ENCODE measurements around the gene NFKBIA.
"Not testable (repeated sequence)": the region's sequence is repeated elsewhere in the genome, so short reads cannot be mapped to it uniquely, and the experiment has no call there.

NFKBIA gene

DNA sequence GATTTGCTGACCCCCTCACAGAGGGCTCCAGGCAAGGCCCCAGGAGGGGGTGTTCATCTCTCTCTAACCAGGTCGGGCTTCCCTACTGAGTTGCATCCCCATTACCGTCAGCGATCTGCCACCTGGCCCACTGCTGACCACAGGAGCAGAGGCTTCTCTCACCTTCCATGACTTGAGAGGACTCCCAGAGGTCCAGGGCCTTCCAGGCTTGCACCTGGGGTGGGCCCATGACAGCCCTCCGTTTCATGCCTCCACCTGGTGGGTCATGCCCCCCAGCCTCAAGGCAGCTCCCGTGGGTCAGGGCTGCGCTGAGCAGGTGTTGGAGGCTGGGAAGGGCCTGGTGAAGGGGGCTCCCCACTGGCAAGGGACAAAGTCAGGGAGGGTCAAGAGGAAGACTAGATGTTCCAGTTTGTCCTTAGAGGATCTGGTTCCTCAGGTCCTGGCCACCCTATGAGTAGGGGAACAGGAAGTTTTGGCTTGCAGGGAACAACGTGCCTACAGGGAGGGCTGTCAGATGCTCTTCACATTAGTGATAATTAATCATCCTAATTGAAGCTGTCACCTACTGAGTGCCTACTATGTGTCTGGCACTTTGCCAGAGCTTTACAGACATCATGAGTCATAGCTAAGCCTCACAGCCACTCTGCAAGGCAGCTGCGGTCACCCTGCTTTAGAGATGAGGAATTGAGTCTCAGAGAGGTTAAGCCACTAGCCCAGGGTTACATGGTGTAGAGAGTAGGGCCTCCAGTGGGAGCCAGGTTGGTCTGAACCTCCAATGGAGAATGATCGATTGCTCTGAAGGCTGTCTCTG lies 13.8 kb downstream of the NFKBIA start:
- DNase-seq (ENCODE audit: low spot score): no peak

DNA sequence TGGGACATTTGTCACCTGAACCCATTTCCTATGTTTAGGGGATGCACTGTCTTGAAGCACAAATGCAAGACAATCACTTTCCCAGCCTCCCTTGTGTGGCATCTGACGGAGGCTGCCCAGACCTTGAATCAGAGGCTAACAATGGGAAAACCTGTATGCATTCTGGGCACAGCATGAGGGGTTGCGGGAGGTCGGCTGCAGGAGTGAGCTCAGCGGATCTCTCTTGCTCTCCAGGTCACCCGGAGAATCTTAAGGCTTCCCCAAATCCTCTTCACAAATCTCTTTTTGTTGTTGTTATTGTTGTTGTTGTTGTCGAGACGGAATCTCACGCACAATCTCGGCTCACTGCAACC lies 15.3 kb downstream of the NFKBIA start:
- no peak for DNase-seq (ENCODE audit: low spot score)

DNA sequence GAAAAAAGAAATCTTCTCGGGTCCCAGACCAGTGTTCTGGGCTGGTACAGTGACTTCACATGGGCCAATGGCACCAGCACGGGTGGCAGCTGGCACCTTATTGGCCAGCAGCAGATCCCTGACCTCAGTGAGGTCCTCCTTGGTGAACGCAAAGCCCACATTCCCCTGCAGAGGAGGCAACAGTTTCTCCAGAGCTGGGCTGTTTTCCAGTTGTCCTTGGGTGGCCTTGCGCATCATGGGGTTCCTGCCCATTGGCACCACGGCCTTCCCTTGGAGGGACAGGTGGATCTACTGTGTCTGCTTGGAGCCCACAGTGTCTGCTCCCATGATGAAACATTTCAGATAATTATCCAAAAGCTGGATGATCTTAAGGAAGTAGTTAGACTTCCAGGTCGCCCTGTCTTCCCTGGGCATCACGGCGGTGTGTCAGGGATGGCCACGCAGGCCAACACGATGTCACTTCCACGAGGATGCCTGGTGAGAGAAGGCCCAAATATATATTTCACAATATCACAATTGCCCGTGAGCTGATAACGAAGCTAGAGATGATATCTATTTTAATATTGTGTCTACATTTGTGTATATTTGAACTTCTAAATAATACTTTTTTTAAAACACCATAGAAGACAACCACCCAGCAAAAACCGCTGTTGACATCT lies 15.8 kb downstream of the NFKBIA start:
- DNase-seq (ENCODE audit: low spot score): no peak

DNA sequence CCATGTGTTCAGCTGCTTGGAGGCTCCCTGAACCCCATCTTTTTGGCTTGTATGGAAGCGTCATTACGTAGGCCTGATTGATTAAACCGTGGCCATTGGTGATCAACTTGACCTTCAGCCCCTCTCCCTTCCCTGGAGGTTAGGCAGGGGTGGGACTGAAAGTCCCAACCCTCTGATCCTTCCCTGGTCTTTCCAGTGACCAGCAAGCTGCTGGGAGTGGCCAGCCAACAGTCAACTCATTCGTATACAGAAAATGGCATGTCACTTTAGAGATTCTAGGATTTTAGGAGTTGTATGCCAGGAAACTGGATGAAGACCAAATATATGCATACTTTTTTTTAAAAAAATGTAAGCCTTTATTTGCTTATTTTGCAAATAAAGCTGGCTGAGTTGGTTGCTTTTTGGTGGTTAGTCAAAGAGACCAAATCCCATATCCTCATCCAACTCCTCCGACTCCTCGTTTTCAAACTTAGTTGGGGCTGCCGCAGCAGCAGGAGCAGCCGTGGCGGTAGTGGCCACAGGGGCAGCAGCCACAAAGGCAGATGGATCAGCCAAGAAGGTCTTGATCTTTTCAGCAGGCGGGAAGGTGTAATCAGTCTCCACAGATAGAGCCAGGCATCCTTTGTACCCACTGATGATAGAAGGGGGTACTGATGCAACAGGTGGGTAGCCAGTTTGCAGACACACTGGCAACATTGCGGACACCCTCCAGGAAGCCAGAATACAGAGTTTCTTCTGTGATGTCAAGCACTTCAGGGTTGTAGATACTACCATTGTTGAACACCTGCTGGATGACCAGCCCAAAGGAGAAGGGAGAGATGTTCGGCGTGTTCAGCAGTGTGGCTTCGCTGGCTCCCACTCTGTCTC lies 16.6 kb downstream of the NFKBIA start:
- DNase-seq (ENCODE audit: low spot score): no peak

DNA sequence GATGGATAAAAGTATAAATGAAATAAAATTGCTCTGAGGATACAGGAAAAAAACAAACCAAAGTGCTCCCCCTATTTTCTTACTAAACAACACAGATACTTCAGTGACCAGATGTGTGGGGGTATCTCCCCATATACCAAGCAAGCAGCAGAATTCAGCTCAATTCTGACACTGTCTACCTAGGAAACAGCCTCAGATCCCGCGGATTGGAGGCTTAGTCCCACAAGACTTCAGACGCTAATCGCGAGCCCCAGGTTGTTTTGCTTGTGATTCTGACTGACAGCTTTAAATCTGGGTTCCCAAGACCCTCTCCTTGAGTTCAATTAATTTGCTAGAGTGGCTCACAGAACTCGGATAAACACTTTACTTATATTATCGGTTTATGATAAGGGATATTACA lies 17.3 kb downstream of the NFKBIA start:
- peak; percentile 64 for DNase-seq (ENCODE audit: low spot score)

DNA sequence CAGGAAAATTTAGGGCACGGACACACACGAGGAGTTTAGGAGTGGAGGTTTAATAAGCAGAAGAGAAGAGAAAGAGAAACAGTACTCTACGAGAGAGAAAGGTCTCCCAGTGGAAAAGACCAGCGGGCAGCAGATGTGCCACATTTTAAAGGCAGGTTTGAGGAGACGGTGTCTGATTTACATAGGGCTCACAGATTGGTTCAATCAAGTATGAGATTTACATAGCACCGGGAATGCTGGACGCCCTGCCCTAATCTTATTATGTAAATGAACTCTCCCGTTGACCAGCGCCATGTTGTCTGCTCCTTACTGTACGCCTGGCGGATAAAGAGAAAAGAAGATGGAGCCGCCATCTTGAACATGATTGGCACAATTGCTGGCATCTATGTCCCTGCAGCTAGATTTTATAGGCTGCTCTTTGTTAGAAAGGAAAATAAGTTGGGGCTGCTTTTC lies 17.9 kb downstream of the NFKBIA start:
- DNase-seq (ENCODE audit: low spot score): peak; percentile 82

DNA sequence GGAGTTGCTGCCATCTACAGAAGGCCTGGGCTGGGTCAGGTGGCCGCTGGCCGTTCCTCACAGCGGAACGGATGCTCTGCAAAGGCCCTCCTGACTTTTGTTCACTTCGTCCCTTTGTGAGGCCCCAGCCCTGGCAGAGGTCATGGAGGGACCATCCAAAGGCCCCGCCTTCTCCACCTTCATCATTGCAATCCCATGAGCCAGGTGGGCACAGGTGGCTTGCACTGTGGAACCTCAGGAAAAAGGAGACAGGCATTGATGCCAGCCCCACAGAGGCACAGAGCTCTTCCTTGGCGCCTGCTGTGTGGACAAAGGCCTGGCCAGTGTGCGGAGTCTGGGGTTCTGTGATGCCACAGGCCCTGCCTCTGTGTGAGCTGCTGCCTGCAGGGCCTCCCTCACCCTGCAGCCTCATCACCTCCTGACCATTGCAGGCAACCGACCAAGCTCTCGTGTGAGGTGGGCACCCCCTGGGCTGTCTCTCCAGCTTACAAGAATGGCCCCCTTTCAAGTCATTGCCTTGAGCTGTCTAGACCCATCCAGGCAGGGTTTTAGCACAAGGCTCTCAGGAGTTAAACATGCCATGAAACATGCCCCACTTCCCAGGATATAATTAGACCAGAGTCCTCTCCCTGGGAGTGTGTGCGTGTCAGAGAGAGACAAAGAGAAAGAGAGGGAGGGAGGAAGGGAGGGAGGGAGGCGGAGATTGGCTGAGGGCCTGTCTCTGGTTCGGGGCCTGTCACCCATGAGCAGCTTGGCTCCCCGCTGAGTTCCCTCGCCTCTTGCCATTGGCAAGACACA lies 19.3 kb downstream of the NFKBIA start:
- peak; percentile 80 for DNase-seq (ENCODE audit: low spot score)

DNA sequence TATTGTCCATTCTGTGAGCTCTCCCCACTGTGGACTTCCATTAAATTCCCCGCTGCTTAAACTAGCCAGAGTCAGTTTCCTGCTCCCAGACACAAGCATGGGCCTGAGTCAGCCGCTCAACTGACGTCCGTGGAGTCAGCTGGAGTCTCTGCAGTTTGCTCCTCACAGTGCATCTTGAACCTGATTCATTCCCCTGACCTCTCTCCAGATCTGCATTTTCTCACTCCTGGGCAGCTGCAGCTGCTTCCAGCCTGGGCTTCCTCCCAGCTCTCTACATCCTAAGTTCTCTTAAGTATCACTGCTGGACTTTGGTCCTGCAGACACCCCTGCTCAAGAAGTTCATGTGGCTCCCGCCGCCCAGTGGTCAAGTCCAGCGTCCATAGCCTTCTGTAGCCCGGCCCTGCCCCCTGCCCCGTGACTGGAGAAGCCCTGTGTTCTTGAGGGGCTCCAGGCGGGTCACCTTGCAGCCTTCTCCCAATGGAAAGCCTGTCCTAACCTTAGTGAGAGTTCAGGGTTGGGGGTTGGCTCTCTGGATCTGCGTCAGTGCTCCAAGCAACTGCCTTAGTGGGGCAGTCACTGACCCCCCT lies 20.0 kb downstream of the NFKBIA start:
- no peak for DNase-seq (ENCODE audit: low spot score)

DNA sequence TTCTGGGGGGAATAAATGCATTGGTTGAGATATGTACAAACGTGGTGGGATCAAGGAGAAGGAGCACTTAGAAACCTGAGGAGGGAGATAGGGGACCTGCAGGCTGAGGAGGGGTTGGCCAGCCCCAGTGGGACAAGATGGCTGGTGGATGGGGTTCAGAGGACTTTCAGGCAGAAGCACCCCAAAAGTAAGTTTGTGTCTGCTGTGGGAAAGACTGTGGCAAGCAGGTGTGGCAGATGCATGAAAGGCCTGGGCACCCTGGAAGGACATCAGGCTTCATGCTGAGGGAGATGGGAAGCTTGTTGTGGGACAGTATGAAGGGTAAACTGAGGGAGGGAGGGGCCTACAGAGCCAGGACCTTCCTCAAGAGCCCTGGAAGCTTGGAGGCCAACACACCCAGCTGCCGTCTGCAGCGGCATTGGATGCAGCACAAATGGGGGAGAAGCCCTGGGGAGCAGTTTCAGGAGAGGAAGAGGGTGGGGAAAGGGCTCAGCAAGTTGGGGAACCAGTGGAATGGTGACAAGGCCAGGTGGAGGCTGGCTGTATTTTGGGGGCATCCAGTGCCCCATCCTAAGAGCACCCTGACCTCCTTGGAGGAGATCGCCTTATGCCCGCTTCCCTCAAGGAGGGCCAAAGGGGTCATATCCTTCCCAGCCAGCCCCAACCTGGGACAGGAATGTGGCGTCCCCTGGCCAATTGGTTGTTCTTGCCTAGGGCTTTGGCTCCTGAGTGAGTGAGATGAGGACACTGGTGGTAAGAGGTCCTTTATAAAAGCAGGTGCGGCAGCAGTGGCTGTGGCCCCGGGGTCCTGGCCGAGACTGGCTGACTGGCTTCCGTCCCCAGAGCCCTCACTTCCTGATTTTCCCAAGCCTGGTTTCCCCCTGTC lies 20.7 kb downstream of the NFKBIA start:
- DNase-seq (ENCODE audit: low spot score): no peak

DNA sequence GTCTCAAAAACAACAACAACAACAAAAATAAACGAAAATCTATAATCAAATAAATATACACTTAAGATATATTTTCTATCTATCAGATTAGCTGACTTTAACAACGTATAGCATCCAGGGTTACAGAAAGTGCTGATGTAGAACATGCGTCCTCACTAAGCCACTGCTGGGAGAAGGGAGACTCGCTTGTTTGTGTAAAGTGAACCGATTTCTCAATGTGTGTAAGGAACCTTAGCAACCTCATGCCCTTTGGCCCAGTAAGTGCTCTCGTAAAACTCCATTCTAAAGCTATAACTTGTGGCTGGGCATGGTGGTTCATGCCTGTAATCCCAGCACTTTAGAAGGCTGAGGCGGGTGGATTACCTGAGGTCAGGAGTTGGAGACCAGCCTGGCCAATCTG lies 23.8 kb downstream of the NFKBIA start:
- DNase-seq (ENCODE audit: low spot score): no peak

DNA sequence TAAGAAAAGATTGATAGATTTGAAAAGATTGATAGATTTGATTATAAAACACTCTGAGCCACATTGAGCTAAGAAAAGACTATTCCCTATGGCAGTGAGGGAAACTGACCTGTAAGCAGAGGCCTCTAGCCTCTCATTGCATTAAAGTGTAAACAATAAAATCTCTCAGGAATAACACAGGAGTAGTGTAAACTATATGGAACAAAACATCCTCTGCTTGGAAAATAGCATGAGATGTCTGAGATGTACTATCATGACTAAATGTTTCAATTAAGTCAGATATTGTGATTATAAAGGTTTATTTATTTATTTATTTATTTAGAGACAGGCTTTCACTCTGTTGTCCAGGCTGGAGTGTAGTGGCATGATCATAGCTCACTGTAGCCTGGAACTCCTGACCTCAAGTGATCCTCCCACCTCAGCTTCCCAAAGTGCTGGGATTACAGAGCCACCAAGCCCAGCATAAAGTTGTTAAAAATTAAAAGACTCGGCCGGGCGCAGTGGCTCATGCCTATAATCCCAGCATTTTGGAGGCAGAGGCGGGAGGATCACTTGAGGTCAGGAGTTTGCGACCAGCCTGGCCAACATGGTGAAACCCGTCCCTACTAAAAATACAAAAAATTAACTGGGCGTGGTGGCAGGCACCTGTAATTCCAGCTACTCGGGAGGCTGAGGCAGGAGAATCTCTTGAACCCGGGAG lies 25.2 kb downstream of the NFKBIA start:
- DNase-seq (ENCODE audit: low spot score): not testable (repeated sequence)

DNA sequence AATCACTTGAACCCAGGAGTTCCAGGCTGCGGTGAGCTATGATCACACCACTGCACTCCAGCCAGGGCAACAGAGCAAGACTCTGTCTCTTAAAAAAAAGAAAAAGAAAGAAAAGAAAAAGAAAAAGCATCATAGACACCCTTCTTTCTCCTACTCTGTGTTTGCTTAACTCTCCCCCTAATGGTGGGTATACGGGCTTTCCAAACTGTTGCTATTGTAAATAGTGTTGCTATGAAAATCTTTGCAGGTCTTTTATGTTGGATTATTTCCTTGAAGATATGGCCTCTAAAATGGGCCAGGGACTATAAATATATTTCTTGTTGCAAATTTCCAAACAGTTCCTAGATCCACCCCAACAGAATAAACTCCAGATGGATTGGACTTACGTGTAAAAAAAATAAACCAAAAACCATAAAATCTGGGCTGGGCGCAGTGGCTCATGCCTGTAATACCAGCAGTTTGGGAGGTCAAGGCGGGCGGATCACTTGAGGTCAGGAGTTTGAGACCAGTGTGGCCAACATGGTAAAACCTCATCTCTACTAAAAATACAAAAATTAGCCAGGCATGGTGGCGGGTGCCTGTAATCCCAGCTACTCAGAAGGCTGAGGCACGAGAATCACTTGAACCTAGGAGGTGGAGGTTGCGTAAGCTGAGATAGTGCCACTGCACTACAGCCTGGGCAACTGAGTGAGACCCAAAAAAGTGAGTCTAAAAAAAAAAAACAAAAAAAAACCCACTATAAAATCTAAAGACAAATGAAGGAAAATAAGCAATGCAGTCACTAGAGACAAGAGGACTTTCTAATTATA lies 25.9 kb downstream of the NFKBIA start:
- DNase-seq (ENCODE audit: low spot score): no peak

DNA sequence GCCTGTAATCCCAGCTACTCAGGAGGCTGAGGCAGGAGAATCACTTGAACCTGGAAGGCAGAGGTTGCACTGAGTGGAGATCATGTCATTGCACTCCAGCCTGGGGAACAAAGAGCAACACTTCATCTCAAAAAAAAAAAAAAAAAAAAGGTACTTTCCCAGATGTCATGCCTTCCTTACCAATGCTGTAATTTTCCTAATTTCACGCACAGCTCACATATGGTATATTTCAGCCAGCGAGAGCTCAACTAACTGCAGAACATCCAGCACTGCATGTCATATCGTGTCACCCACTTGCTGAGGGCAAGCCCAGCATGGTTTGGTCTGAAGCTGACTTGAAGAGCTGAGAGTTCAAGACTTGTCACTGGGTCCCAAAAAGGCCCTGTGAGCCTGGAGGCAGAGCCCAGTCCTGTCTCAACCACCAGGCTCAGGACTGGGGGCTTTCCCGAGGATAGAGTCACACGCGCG lies 29.0 kb downstream of the NFKBIA start:
- DNase-seq (ENCODE audit: low spot score): no peak

DNA sequence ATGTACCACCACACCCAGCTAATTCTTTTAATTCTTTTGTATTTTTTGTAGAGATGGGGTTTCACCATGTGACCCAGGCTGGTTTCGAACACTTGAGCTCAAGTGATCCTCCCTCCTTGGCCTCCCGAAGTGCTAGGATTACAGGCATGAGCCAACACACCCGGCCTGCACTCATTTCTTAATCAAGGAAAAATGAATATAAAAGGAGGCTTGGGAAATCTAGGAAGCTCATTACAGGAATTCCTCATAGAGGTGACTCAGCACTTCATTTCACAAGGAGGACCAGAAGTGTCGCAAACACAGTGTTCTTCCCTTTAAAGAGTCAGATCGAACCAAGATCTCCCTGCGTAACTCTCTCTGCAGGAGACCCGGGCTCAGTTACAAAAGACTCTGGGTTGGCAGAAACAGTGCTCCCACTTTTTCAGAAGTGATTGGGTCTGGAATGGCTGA lies 30.3 kb downstream of the NFKBIA start:
- no peak for DNase-seq (ENCODE audit: low spot score)

DNA sequence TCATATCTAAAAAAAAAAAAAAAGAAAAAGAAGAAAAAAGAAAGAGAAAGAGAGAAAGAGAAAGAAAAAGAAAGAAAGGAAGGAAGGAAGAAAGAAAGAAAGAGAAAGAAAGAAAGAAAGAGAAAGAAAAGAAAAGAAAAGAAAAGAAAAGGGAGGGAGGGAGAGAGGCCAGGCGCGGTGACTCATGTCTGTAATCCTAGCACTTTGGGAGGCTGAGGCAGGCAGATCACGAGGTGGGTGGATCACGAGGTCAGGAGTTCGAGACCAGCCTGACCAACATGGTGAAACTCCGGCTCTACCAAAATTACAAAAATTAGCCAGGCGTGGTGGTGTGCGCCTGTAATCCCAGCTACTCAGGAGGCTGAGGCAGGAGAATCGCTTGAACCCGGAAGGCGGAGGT lies 31.3 kb downstream of the NFKBIA start:
- DNase-seq (ENCODE audit: low spot score): not testable (repeated sequence)

DNA sequence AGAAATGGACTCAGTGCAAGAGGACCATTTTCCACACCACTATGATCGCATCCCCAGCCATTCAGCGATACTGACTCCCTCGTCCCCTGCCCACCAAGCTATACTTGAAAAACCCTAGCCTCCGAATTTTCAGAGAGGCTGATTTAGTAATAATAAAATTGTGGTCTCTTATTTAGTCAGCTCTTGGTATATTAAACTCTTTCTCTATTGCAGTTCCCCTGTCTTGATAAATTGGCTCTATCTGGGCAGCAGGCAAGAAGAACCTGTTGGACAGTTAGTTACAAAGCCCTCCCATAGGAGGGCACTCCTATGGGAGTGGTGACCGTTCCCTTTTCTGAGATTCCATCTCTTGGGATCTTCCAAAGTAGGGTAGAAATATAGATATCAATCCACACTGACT lies 33.6 kb downstream of the NFKBIA start:
- no peak for DNase-seq (ENCODE audit: low spot score)

DNA sequence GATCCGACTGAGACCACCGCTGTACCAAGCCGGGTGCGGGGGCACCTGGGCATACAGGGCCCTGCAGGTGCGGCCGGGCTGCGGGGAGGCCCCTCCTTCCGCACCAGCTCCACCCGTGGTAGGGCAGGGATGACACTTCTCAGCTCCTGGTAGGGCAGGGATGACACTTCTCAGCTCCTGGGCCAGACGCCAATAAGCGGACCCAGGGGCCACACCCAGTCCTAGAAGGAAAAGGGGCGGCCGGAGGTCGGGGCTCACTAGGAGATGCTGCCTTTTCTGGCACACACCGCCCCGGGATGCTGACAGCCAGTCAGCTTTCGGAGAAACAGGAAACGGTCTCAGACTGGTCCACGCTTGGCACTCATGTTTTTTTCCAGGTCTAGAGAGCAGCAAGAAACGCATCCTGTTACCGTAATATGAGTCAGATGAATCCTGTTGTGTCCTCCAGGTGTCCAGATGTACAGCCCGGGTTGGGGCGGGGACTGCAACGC lies 34.8 kb downstream of the NFKBIA start:
- no peak for DNase-seq (ENCODE audit: low spot score)

DNA sequence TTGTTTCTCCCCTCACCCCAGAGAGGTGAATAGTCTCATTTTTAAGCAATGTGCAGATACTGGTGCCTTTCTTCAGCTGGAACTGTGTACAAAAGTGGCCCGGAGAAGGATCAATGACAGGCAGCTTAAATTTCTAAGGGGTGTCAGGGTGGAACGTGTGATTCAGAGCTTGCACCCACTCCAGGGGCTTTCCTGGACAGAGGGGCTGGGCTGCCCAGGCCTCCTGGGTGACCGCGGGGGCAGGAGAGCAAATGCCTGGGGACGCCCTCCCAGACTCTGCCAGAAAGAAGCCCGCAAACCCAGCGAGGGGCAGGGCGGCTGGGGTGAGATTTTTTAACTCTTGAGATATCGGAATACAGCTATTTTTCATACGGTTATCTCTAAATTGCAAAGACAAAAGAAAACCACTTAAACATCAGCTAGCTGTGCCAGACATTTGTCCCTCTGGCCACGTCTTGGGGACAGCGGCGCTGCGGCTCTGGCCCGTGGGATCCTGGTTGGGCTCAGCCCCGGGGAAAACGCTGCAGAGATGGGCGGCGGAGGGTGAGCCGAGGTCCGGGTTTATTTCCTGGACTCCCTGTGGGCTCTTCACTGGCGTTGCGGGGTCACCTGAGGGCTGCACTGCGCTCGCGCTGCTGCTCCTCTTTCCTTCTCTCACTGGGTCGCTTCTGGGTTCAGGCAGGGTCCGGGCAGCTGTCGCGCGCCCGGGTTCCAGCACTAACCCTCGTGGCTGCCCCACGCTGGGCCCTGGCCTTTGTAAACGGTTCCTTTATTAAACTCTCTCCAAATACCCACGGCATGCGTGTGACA lies 35.8 kb downstream of the NFKBIA start:
- no peak for DNase-seq (ENCODE audit: low spot score)

Measured in D341Med (cell line).